GM21381 (cell line): ENCODE results near the gene CYP27C1.
"Not testable (repeated sequence)": the region's sequence is repeated elsewhere in the genome, so short reads cannot be mapped to it uniquely, and the experiment has no call there.

ENCODE experiments used
- ATAC-seq: cut with Tn5 transposase; IDR thresholded peaks from one replicate; pipeline ENCODE4 v1.9.1; 2021; ENCODE audit warnings: mild to moderate bottlenecking, moderate library complexity; ENCODE audit not compliant: unreplicated experiment

CYP27C1 gene, protein sequence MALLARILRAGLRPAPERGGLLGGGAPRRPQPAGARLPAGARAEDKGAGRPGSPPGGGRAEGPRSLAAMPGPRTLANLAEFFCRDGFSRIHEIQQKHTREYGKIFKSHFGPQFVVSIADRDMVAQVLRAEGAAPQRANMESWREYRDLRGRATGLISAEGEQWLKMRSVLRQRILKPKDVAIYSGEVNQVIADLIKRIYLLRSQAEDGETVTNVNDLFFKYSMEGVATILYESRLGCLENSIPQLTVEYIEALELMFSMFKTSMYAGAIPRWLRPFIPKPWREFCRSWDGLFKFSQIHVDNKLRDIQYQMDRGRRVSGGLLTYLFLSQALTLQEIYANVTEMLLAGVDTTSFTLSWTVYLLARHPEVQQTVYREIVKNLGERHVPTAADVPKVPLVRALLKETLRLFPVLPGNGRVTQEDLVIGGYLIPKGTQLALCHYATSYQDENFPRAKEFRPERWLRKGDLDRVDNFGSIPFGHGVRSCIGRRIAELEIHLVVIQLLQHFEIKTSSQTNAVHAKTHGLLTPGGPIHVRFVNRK

GRCh38 chr2:127220102-127220767 is at the start of gene CYP27C1:
Gene CYP27C1, minus strand, starts transcription at chr2:127220299. Its CDS starts 29 bp downstream, at chr2:127220270.
- no peak for ATAC-seq

DNA sequence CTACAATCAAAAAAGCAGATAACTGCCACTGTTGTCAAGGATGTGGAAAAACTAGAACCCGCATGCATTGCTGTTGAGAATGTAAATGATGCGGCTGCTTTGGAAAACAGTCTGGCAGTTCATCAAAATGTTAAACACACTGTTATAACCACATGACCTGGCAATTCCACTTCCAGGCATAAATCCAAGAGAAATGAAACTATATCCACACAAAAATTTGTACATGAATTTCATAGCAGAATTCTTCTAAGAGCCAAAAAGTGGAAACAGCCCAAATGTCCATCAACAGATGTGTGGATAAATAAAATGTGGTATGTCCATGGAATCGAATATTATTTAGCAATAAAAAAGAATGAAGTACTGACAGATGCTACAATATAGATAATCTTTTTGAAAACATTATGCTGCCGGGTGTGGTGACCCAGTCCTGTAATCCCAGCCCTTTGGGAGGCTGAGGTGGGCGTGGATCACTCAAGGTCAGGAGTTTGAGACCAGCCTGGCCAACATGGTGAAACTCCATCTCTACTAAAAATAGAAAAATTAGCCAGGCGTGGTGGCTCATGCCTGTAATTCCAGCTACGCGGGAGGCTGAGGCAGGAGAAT is 41.8 kb upstream of the CYP27C1 start:
- ATAC-seq, result no peak

GRCh38 chr2:127259355-127259754 is 39.3 kb upstream of the CYP27C1 start:
- no peak for ATAC-seq

- ATAC-seq, result no peak
These were observed 36.8 kb upstream of the CYP27C1 start for GRCh38 chr2:127256866-127257265.

- ATAC-seq, result no peak
These were observed 36.3 kb upstream of the CYP27C1 start for GRCh38 chr2:127256381-127256780.

GRCh38 chr2:127255721-127256120 is 35.6 kb upstream of the CYP27C1 start:
- ATAC-seq, result no peak

DNA sequence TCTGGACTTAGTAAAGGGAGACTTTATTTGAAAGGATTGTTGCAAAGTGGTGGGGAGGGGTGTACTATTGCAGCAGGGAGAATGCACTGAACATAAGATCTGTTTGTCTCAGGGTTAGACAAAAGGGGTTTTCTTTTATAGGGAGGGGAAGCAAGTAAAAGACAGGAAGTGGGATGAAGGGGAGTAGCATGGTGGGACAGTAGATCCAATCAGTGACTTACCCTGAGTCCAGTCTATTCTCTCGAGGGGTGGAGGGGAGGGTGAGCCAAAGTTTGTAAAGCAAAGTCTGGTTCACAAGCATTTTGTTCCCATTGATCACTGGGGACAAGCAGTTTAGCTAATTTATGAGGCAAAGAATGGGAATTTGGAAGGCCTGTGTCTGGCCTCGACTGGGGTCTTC is 35.0 kb upstream of the CYP27C1 start:
- no peak for ATAC-seq

- ATAC-seq, result no peak
These were observed 34.4 kb upstream of the CYP27C1 start for GRCh38 chr2:127254386-127254981.

DNA sequence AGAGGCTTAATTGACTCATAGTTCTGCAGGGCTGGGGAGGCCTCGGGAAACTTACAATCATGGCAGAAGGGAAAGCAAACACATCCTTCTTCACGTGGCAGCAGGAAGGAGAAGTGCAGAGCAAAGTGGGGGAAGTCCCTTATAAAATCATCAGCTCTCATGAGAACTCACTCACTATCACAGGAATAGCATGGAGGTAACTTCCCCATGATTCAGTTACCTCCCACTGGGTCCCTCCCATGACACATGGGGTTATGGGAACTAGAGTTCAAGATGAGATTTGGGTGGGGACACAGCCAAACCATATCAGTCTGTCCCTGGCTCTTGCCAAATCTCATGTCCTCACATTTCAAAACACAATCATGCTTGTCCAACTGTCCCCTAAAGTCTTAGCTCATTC is 21.1 kb upstream of the CYP27C1 start:
- not testable (repeated sequence) for ATAC-seq

GRCh38 chr2:127239395-127239794 is 19.3 kb upstream of the CYP27C1 start:
- no peak for ATAC-seq

- ATAC-seq, result not testable (repeated sequence)
These were observed 17.7 kb upstream of the CYP27C1 start for GRCh38 chr2:127237768-127238167.

- no peak for ATAC-seq
These were observed 15.1 kb upstream of the CYP27C1 start for GRCh38 chr2:127235082-127235702.

GRCh38 chr2:127233710-127234109 is 13.6 kb upstream of the CYP27C1 start:
- no peak for ATAC-seq

DNA sequence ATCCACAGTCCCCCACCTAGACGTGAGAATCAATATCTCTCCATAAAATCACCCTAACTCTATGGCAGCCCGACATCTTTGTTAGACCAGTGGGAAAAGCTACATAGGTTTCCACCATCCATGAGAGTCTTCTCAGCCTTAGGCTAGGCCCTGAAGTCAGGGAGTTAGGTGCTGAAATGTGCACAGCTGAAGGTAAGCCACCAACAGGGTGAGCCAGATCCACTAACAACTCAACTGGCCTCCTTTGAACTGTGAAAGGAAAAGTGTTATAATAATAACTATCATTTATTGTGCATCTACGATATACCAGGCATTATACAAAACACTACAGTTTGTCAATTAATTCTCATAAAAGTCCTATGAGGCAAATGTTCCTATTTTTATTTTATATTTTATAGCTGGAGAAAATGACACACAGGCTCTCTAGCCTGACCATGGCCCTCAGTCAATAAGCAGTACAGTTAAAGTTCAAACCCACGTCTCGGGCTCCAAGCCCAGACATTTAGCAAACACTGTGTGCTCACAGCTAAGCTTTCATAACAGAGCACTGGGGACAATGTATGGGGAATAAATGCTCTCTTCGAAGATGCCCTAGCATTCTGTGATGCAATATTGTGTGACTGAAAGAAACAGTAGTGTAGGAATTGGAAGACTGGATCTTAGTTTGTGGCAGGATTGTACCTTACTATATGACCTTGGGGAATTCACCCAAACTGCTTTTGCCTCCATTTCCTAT is 11.2 kb upstream of the CYP27C1 start:
- ATAC-seq, result no peak

DNA sequence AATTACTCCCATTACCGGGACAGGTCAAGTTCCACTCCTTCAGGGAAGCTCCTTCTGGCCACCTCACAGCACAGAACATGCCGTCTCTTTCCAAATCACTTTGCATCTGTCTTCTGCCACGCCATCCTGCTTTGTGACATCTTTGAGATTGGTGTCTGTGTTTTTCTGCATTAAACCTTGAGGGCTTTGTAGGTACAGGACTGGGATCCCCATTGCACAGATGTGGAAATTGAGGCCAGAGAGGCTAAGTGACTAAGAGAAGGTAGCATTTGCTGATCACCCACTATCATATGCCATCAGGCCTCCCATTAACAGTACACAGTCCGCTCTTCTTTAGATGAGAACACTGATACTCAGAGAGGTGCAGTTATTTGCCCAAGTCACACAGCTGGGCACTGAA is 9.5 kb upstream of the CYP27C1 start:
- no peak for ATAC-seq

GRCh38 chr2:127228102-127228501 is 8.0 kb upstream of the CYP27C1 start:
- ATAC-seq, result no peak

DNA sequence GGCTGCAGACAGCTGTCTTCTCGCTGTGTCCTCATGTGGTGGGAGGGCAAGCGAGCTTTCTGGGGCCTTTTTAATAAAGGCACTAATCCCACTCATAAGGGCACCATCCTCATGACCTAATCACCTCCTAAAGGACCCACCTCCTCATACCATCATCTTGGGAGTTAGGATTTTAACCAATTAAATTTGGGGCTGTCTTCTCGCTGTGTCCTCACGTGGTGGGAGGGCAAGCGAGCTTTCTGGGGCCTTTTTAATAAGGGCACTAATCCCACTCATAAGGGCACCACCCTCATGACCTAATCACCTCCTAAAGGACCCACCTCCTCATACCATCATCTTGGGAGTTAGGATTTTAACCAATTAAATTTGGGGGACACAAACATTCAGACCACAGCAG is 7.2 kb upstream of the CYP27C1 start:
- ATAC-seq, result not testable (repeated sequence)

DNA sequence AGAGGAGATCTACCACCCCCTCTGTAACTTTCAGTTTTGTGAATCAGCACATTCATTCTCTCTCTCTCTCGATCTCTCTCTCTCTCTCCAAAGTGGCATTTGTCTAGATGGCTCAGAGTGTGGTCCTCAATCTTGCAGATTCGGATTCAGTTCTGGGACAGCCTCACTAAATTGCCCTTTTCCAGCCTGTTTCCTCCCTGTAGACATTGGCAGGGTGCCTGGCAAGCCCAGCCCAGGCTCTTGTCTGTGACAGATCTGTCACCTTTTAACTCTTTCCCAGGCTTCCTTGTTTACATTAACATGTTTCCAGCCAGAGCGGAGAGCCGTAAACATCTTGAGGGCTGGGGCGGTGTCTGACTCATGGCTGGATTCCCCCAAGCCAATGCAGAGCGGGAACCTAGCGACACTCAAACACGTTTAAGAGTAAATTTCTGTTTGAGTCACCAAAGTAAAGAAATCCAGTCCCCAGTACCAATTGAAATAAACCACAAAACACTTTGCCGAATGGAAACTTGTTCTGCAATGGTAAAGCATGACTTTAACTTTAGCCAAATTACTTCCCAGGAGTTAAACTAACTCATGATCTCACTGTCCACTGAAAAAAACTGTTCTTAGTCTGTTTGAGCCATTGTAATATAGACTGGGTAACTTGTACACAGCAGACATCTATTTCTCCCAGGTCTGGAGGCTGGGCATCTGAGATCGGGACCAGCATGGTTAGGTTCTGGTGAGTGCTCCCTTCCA is 6.6 kb upstream of the CYP27C1 start:
- ATAC-seq, result no peak

DNA sequence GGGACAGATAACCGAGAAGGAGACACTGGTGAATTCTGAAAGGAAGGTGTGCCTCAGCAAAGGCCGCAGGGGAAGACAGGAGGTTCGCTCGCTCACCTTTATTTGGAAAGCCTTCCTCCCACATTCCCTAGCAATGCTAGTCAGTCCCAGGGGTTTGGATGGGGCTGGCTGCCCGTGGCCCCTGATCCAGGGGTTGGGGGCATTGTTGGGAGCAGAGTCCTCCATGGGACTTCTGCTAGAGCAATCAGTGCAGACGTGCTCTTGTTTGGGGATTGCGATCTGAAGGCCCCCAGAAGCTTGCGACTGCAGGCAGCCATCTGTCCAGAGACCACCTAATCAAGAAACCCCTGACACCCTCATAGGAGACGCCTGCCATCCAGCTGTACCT is 6.0 kb upstream of the CYP27C1 start:
- no peak for ATAC-seq
